GM18868 (cell line): Measurements from ENCODE around the gene WT1.

ENCODE experiments used
- ATAC-seq: cut with Tn5 transposase; IDR thresholded peaks from one replicate; pipeline ENCODE4 v1.9.1; 2021; ENCODE audit warnings: mild to moderate bottlenecking, moderate library complexity; ENCODE audit not compliant: unreplicated experiment

Gene WT1

DNA sequence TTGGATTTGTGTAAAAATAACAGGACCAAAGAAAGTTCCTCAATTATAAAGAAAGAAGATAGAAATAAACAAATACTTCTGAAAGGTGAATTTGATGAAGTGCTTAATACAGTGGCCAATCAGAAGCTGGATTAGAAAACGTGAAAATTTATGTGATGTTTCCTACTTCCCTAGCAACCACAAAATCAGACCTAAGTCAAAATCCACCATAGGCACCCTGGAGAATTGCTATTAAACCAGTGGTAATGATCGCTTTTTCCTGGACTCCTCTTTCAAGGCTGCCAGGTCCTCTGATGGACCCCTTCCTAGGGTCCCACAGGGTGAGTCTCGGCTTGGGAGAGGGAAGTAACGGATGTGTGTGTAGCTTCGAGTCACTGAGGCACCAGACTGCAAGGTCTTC, 9.6 kb downstream of the WT1 start:
- no peak for ATAC-seq

DNA sequence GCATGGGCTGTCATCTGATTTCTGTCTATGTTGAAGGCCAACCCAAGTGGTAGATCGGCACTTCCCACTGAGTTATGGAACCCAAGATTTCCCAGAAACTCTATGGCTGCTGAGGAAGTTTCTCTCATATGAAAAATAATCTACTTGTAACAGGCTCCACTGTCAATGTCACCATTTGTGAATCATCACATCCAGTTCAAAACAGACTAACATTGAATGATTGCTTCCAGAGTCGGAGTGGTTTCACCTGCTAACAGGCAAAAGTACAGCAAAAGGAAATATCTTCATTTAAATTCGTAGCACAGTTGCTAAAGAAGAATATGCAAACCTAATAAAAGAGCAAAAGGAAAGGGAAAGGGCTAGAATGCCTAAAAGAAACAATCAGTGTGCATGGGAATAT, 12.8 kb downstream of the WT1 start:
- ATAC-seq = no peak

GRCh38 chr11:32421992-32422391, 13.3 kb downstream of the WT1 start:
- no peak for ATAC-seq

DNA sequence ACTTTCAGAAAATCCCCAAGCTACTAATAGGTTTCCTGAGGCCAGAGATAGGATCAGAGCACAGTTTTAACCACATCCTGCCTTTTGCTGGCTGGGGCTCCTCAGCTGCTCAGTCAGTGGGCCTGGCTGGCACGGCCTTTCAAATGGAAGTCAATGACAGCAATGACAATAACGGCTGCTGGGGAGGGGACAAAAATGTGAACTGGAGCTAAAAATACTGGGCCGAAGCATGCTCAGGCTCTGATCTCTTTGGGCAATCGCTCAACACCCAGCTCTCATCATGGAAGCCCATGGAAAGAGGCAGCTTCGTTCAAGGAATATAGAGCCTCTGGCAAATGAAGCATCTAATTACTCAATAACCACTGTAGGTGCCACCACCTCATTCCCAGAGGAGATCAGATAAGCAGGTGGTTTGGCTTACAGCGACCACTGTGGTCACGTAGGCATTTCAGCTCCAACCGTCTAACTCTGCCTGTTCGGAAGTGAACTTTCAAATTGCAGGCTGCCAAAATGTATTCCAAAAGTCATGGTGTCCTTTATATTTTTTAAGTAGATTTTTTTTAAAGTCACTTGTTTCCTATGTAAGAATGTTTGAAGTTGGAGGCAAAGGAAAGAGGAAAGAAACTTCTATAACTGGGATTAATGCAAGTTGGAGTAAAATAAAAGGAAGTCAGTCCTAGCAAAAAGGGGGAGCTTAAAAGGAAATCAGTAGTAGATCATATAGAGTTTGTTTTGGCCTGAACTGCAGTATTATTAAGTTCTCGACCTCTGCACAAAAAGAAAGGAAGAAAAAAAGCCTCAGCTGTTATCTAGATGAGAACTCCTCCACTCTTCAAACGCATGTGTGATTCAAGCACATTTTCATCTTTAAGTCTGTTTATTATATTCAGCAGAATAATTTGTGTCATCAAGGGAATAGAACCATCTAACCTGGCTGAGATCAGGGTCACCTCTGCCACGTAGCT, 14.1 kb downstream of the WT1 start:
- peak; percentile 92 for ATAC-seq

- ATAC-seq = no peak
Measured at GRCh38 chr11:32420139-32420538, 15.2 kb downstream of the WT1 start.

DNA sequence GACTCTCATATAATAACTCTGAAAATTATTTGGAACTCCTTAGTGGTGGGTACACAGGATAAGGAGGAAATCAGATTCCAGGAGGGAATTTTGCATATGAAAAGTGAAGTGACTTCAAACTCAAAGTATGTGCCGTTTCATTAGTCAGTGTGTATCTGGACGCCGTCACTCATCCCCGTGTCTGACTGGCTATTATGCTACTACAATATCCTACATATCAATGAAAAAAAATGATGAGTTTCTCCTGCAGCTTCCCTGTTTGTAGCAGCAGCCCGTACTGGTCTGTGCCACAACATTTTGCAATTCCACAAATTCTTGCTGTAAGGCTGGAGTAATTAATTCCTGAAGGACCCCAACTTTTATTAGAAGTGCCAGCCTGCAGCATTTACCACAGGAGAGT, 16.5 kb downstream of the WT1 start:
- no peak for ATAC-seq

DNA sequence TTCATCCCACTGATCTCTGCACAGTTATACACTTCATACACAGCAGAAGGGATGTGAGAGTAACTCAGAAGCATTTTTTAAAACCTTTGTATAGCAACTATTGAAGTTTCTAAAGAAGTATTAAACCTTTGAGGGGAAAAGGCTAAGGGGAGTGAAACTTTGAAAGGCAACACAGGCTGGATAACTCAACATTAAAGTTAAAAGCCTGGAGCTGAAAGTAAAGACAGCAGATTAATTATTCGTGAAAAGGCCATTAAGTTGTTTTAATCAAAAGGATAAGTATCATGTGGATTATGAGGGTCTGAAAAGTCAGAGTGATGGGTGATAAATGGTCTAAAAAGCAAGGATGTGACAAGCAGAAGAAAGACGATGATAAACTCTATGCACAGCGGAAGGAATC, 17.5 kb downstream of the WT1 start:
- no peak for ATAC-seq

DNA sequence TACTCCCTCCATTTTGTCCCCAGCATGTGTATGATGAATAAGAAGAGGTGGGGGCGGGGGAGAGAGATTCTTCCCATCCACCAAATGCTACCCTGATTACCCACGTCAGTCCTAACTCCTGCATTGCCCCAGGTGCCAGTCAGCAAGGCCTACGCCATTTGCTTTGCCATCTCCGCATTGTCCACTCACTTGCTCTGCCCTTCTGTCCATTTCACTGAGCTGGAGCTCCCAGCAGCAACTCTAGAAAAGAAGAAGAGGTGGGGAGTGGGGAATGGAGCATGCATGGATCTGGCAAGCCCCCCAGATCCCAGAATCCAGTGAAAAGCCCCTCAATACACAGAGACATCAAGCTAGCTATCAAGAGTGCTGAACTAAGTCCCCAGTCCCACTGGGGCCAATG, 19.0 kb downstream of the WT1 start:
- no peak for ATAC-seq

DNA sequence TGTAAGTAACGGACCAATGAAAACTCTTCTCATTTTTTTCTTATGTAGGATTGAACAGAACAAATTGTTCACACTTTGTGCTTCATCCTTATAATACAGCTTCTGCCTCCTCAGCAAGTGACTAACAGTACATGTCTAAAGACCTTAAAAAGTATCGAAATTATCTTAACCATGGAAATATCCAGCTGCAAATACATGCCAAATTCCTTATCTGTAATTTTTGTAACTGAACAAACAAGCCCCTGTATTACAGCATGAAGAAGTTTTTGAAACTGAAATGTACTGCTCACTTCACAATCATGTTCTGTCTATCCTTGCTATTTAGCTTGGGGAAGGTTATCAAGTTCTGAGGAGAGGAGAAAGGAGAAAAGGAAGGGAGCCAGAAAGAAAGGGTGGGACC, 20.4 kb downstream of the WT1 start:
- ATAC-seq = no peak

- no peak for ATAC-seq
Measured at GRCh38 chr11:32411942-32412615, 23.3 kb downstream of the WT1 start.

- ATAC-seq = no peak
Measured at GRCh38 chr11:32405592-32405991, 29.7 kb downstream of the WT1 start.

GRCh38 chr11:32402836-32403235, 32.5 kb downstream of the WT1 start:
- no peak for ATAC-seq

DNA sequence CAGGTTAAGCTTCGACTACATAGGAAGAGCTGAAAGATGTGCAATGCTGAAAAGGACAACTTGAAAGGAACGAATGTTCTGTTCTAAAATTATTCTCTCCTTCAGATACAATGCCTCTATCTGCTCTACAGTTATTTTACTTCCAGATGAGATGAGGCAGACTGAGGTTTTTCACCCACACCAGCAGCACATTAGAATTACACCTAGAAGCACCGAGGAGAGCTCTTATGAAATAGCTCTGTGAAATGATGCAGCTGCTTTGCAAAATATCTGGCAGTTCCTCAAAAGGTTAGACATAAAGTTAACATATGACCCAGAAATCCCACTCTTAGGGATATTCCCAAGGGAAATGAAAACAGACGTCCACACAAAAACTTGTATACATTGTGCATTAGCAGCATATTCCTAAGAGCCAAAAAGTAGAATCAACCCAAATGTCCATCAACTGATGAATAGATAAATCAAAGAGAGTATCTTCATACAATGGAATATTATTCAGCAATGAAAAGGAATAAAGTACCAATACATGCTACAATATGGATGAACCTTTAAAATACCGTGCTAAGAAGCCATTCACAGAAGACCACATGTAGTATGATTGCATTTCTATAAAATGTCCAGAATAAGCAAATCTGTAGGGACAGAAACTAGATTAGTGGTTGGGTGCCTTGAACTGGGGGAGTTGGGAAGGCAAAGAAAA, 34.5 kb downstream of the WT1 start:
- ATAC-seq = no peak

DNA sequence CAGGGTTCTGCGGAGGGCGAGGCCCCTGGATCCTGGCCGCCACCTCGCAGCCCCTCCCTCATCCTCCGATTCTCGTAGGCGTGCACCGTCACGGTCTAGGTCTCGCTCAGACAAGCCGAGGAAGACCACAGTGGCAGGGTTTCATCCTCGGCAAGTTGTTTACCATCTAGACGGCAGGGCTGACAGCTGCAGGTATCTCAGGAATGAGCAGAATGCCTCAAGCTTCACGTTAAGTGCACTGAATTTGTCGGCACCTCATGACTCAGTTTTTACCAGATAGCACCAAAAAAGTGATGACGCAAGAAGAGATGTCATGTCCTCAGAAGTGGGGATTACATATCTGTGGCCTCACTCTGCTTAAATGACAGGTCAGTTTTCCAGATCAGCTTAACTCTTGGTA, 35.1 kb downstream of the WT1 start:
- ATAC-seq = no peak

DNA sequence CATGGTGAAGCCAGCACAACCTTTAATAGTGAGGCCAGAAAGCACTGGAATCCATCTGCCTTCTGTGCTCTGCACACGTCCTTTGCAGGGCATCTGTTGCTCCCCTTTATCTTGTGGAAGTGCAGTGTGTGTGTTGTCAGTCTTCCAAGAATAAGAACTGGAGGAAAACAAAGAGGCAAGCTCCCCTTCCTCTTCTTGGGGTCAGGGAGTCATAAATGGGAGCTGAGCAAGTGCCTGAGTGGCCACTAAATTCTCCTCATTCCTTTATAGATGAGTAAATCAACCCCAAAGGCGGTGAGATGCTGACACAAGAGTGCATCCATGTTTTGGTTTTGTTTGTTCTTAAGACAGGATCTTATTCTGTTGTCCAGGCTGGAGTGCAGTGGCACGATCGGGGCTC, 38.3 kb downstream of the WT1 start:
- ATAC-seq = no peak

- ATAC-seq = peak; percentile 83
Measured at GRCh38 chr11:32396331-32396730, 39.0 kb downstream of the WT1 start.

DNA sequence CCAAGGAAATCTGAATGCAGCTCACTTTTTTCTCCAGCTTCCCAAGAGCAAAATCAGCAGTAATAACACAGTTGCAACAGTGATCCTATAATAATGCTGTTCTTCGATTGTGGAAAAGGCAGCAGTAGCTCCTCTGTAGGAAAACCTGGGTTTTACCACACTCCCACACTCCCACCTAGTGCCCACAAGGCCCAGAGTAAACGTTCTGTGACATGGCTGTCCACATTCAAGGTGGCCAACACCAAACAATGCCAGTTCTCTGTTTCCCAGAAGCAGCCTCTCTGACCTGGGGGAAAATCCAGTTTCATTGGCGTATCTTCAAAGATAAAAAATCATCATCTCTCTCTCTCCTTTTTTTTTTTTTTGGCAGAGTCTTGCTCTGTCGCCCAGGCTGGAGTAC, 40.2 kb downstream of the WT1 start:
- no peak for ATAC-seq

- no peak for ATAC-seq
Measured at GRCh38 chr11:32392840-32393239, 42.5 kb downstream of the WT1 start.

GRCh38 chr11:32391956-32392553, 43.3 kb downstream of the WT1 start:
- ATAC-seq = no peak

DNA sequence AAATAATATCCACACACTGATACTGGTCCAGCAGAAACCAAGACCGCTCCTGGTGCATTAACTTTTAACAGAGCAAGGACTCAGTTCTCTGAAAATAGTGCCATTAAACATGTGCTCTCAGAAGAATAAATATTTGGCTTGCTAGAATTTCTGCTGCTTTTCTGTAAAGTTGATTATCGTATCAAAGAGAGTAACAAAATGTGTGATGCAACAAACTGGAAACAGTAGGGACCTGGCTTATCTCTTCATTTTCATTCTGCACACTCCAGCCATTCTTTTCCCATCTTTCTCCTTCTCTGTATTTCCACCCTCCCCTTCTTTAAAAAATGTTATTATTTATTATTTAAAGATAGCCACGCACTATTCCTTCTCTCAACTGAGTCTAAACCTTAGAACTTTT, 43.9 kb downstream of the WT1 start:
- ATAC-seq = no peak

DNA sequence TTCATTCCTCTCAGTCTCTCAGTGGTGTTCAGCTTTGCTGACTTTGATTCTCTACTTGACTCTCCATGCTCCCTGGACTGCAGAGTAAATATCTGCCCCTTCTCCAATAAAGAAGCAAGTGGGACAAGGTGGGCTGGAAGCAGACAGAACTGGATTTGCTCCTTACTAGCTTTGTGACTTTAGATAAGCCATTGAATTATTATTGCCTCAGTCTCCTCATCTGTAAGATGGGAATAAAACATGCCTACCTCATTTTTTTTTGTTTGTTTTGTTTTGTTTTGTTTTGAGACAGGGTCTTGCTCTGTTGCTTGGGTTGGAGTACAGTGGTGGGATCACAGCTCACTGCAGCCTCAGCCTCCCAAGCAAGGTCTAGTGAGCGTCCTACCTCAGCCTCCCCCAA, 44.6 kb downstream of the WT1 start:
- no peak for ATAC-seq
